HG02852 (cell line): ENCODE measurements around the gene COL15A1.
"Not testable (repeated sequence)": the region's sequence is repeated elsewhere in the genome, so short reads cannot be mapped to it uniquely, and the experiment has no call there.

Source experiments
- ATAC-seq: cut with Tn5 transposase; IDR thresholded peaks from one replicate; pipeline ENCODE4 v1.9.1; 2021; ENCODE audit warnings: mild to moderate bottlenecking, moderate library complexity; ENCODE audit not compliant: unreplicated experiment

COL15A1 gene

GRCh38 chr9:98943682-98944056 is at the start of gene COL15A1:
COL15A1 (plus strand) TSS chr9:98943907; CDS start chr9:98944062, 155 bp downstream.
- ATAC-seq: no peak

- no peak for ATAC-seq
Measured at GRCh38 chr9:98894171-98894570, 49.5 kb upstream of the COL15A1 start.

GRCh38 chr9:98894761-98895160 is 48.9 kb upstream of the COL15A1 start:
- no peak for ATAC-seq

GRCh38 chr9:98896632-98897031 is 47.1 kb upstream of the COL15A1 start:
- ATAC-seq: no peak

- ATAC-seq: no peak
Measured at GRCh38 chr9:98897745-98898144, 46.0 kb upstream of the COL15A1 start.

GRCh38 chr9:98899408-98900056 is 44.2 kb upstream of the COL15A1 start:
- no peak for ATAC-seq

GRCh38 chr9:98900244-98900643 is 43.5 kb upstream of the COL15A1 start:
- no peak for ATAC-seq

GRCh38 chr9:98900725-98901124 is 43.0 kb upstream of the COL15A1 start:
- no peak for ATAC-seq

- not testable (repeated sequence) for ATAC-seq
Measured at GRCh38 chr9:98901843-98902242, 41.9 kb upstream of the COL15A1 start.

GRCh38 chr9:98902516-98902915 is 41.2 kb upstream of the COL15A1 start:
- ATAC-seq: no peak

- ATAC-seq: no peak
Measured at GRCh38 chr9:98902925-98903324, 40.8 kb upstream of the COL15A1 start.

GRCh38 chr9:98903961-98904411 is 39.7 kb upstream of the COL15A1 start:
- ATAC-seq: no peak

GRCh38 chr9:98905015-98905414 is 38.7 kb upstream of the COL15A1 start:
- no peak for ATAC-seq

- no peak for ATAC-seq
Measured at GRCh38 chr9:98906273-98907040, 37.2 kb upstream of the COL15A1 start.

GRCh38 chr9:98907055-98907454 is 36.7 kb upstream of the COL15A1 start:
- no peak for ATAC-seq

- no peak for ATAC-seq
Measured at GRCh38 chr9:98908897-98909634, 34.6 kb upstream of the COL15A1 start.

GRCh38 chr9:98909935-98910334 is 33.8 kb upstream of the COL15A1 start:
- no peak for ATAC-seq

GRCh38 chr9:98911042-98911441 is 32.7 kb upstream of the COL15A1 start:
- no peak for ATAC-seq

- ATAC-seq: not testable (repeated sequence)
Measured at GRCh38 chr9:98911738-98912137, 32.0 kb upstream of the COL15A1 start.

- ATAC-seq: no peak
Measured at GRCh38 chr9:98912450-98912849, 31.3 kb upstream of the COL15A1 start.

- no peak for ATAC-seq
Measured at GRCh38 chr9:98913044-98913443, 30.7 kb upstream of the COL15A1 start.

- ATAC-seq: no peak
Measured at GRCh38 chr9:98913705-98914104, 30.0 kb upstream of the COL15A1 start.
